SK-N-SH treated with all-trans-retinoic acid at 6 μM for 48 hours (cell line): Measurements from ENCODE around the gene PTEN.
"Not testable (repeated sequence)": the region's sequence is repeated elsewhere in the genome, so short reads cannot be mapped to it uniquely, and the experiment has no call there.

Experiments
- BACH2 ChIP-seq: fragments of 250-450 bp; sonication (Bioruptor Pico); IDR thresholded peaks from 2 replicates; pipeline ENCODE4 v1.9.0; 2021; ENCODE audit warnings: mild to moderate bottlenecking, borderline replicate concordance
- ESRRG ChIP-seq: fragments of 250-450 bp; sonication (Bioruptor Pico); IDR thresholded peaks from 2 replicates; pipeline ENCODE4 v1.6.1; 2021; ENCODE audit warnings: mild to moderate bottlenecking
- GLIS3 ChIP-seq: fragments of 250-450 bp; sonication (Bioruptor Pico); IDR thresholded peaks from 2 replicates; pipeline ENCODE4 v1.5.0; 2020; ENCODE audit warnings: mild to moderate bottlenecking, moderate library complexity
- TSHZ2 ChIP-seq: fragments of 250-450 bp; sonication (Bioruptor Pico); IDR thresholded peaks from 2 replicates; pipeline ENCODE4 v1.5.0; 2020; ENCODE audit warnings: mild to moderate bottlenecking, moderate library complexity
- ZFP3 ChIP-seq: fragments of 250-450 bp; sonication (Bioruptor Pico); IDR thresholded peaks from 2 replicates; pipeline ENCODE4 v1.5.0; 2020; ENCODE audit warnings: mild to moderate bottlenecking, moderate library complexity
- ZFP30 ChIP-seq: fragments of 450-650 bp; formaldehyde crosslinking; IDR thresholded peaks from 2 replicates; pipeline ENCODE4 v1.5.0; 2022; ENCODE audit warnings: mild to moderate bottlenecking, moderate library complexity

GRCh38 chr10:87855247-87855646, 8.2 kb upstream of the PTEN start:
- TF ChIP-seq GLIS3 (CRISPR knock-in tag); ESRRG (CRISPR knock-in tag); TSHZ2; BACH2 (CRISPR knock-in tag); ZFP30; ZFP3: not testable (repeated sequence)
